GM23338 (cell line): ENCODE results near the gene CLDN20. TPM values are rescaled to one million over a fixed set of nuclear protein-coding genes. Genes with fewer than 3 reads are reported as not detected.

Experiments used
- ATAC-seq: fragments of 200-7000 bp; cut with Tn5 transposase; 3 replicates; pipeline ENCODE4 v1.9.1; 2020
- DNase-seq: peaks from one replicate; pipeline ENCODE4 v3.0.0-alpha.2; 2015; ENCODE audit warnings: low spot score
- H2AFZ ChIP-seq: fragments of 200-600 bp; sonication (generic); 2 replicates; pipeline ENCODE4 v1.8.0; 2016; ENCODE audit warnings: antibody characterized with exemption, mild to moderate bottlenecking, moderate library complexity
- H3F3A ChIP-seq: fragments of 200-600 bp; sonication (generic); replicated peaks from 2 replicates; pipeline ENCODE4 v1.8.0; 2017; ENCODE audit warnings: antibody characterized with exemption, mixed run types, low read depth
- H3K27ac ChIP-seq: fragments of 200-600 bp; sonication (generic); 2 replicates; pipeline ENCODE4 v1.6.1; 2016; ENCODE audit warnings: low read depth
- H3K27me3 ChIP-seq: fragments of 200-600 bp; sonication (generic); 2 replicates; pipeline ENCODE4 v1.8.0; 2016; ENCODE audit warnings: mild to moderate bottlenecking, mixed run types, moderate library complexity; ENCODE audit not compliant: insufficient read depth
- H3K36me3 ChIP-seq: fragments of 200-600 bp; sonication (generic); 2 replicates; pipeline ENCODE4 v1.8.0; 2016; ENCODE audit warnings: mild to moderate bottlenecking; ENCODE audit not compliant: insufficient read depth
- H3K4me1 ChIP-seq: fragments of 200-600 bp; sonication (generic); 2 replicates; pipeline ENCODE4 v1.8.0; 2016; ENCODE audit warnings: mild to moderate bottlenecking, moderate library complexity; ENCODE audit not compliant: insufficient read depth
- H3K4me2 ChIP-seq: fragments of 200-600 bp; sonication (generic); 2 replicates; pipeline ENCODE4 v1.7.1; 2017; ENCODE audit warnings: mixed run types
- H3K4me3 ChIP-seq: fragments of 200-600 bp; sonication (generic); 2 replicates; pipeline ENCODE4 v1.6.1; 2016; ENCODE audit warnings: mixed run types
- H3K79me2 ChIP-seq: fragments of 200-600 bp; sonication (generic); replicated peaks from 2 replicates; pipeline ENCODE4 v1.8.0; 2017; ENCODE audit warnings: mild to moderate bottlenecking; ENCODE audit not compliant: insufficient read depth
- H3K9me2 ChIP-seq: fragments of 200-600 bp; sonication (generic); 2 replicates; pipeline ENCODE4 v1.8.0; 2017; ENCODE audit not compliant: insufficient read depth
- H4K20me1 ChIP-seq: fragments of 200-600 bp; sonication (generic); replicated peaks from 2 replicates; pipeline ENCODE4 v1.8.0; 2017; ENCODE audit warnings: mild to moderate bottlenecking; ENCODE audit not compliant: insufficient read depth
- H3K27ac Mint-ChIP-seq: 2 replicates; pipeline ENCODE4 v1.8.0; 2020; ENCODE audit warnings: inconsistent platforms, mild to moderate bottlenecking, moderate library complexity, mixed read lengths
- H3K27me3 Mint-ChIP-seq: 3 replicates; pipeline ENCODE4 v1.8.0; 2022; ENCODE audit warnings: low read depth, mild to moderate bottlenecking, moderate library complexity, mixed read lengths, inconsistent platforms; ENCODE audit not compliant: insufficient read depth, poor library complexity
- H3K36me3 Mint-ChIP-seq: 3 replicates; pipeline ENCODE4 v1.8.0; 2021; ENCODE audit warnings: low read depth, mild to moderate bottlenecking, inconsistent platforms, moderate library complexity, mixed read lengths
- H3K4me1 Mint-ChIP-seq: 3 replicates; pipeline ENCODE4 v1.8.0; 2020; ENCODE audit warnings: mild to moderate bottlenecking, inconsistent platforms, mixed read lengths
- H3K4me3 Mint-ChIP-seq: 3 replicates; pipeline ENCODE4 v1.8.0; 2021; ENCODE audit warnings: moderate library complexity, mild to moderate bottlenecking, inconsistent platforms, mixed read lengths
- H3K9me3 Mint-ChIP-seq: 3 replicates; pipeline ENCODE4 v1.8.0; 2020; ENCODE audit warnings: moderate library complexity, mild to moderate bottlenecking, inconsistent platforms, mixed read lengths
- CREB1 ChIP-seq: fragments of 250-450 bp; sonication (Bioruptor Pico); IDR thresholded peaks from 2 replicates; pipeline ENCODE4 v1.5.0; 2020; ENCODE audit warnings: low read depth, mild to moderate bottlenecking, moderate library complexity
- NANOG ChIP-seq: IDR thresholded peaks from 2 replicates; pipeline ENCODE4 v1.6.1; 2016; ENCODE audit warnings: antibody characterized with exemption, borderline replicate concordance
- STAT1 ChIP-seq: IDR thresholded peaks from one replicate; pipeline ENCODE4 v1.6.1; 2016; ENCODE audit warnings: antibody characterized with exemption; ENCODE audit not compliant: unreplicated experiment
- ZNF331 ChIP-seq: fragments of 250-450 bp; sonication (Bioruptor Pico); IDR thresholded peaks from 2 replicates; pipeline ENCODE4 v1.5.0; 2020; ENCODE audit warnings: low read depth, mild to moderate bottlenecking, moderate library complexity
- ZNF462 ChIP-seq: fragments of 250-450 bp; sonication (Bioruptor Pico); IDR thresholded peaks from 2 replicates; pipeline ENCODE4 v1.5.0; 2020; ENCODE audit warnings: mild to moderate bottlenecking, moderate library complexity
- polyA plus RNA-seq: library from polyadenylated mRNA; unstranded; fragments of >200 nt; fragmentation: Nextera tagmentation; extraction: Ambion mirVana; gene quantifications from 2 replicates; pipeline ENCODE4 v1.2.1, GENCODE V29; 2016
- total RNA-seq: library from RNA; depleted of rRNA; stranded (reverse); fragments of >200 nt; shearing (Covaris generic); gene quantifications from 2 replicates; pipeline ENCODE4 v1.2.3, GENCODE V29; 2014
- TF ChIP-seq, protein P1 (sequence below), 2 experiments: fragments of 200-600 bp in 1 of 2; sonication (generic) in 1 of 2; conservative IDR thresholded peaks; 2 replicates each; pipeline versions ENCODE4 v1.5.1 to v1.6.1; 2016 to 2017; ENCODE audit warnings: antibody characterized with exemption in 2 of 2, low read depth in 2 of 2, mild to moderate bottlenecking in 2 of 2, moderate library complexity in 1 of 2

Gene CLDN20
- total and polyA plus RNA-seq, 2 experiments from 2014 or later: 0.23 TPM; not detected in 1

DNA sequence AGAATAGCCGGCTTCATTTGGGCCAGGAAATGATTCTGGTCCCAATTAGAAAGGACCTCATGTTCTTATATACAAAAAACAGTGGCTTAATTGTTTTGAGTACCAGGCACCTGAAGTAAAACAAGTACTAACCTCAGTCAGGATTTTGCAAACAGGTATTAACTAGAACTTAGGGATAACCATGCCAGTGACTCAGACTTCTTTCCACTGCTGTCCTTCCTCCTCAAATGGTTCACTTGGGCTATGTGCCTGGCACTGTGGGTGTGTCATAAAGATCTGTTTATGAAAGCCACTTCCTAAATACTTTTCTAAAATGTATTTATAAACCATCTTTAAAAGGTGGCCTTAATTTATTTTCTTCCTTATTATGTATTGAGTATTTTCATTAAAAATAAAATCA is 10.7 kb downstream of the CLDN20 start:
- TF ChIP-seq, protein P1, sequence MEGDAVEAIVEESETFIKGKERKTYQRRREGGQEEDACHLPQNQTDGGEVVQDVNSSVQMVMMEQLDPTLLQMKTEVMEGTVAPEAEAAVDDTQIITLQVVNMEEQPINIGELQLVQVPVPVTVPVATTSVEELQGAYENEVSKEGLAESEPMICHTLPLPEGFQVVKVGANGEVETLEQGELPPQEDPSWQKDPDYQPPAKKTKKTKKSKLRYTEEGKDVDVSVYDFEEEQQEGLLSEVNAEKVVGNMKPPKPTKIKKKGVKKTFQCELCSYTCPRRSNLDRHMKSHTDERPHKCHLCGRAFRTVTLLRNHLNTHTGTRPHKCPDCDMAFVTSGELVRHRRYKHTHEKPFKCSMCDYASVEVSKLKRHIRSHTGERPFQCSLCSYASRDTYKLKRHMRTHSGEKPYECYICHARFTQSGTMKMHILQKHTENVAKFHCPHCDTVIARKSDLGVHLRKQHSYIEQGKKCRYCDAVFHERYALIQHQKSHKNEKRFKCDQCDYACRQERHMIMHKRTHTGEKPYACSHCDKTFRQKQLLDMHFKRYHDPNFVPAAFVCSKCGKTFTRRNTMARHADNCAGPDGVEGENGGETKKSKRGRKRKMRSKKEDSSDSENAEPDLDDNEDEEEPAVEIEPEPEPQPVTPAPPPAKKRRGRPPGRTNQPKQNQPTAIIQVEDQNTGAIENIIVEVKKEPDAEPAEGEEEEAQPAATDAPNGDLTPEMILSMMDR (conservative IDR thresholded peaks at IDR 0.05; ENCODE audit: low read depth in 2 of 2): no peak
- TF ChIP-seq ZNF331 (CRISPR knock-in tag) (no peak), CREB1 (no peak), NANOG (no peak), STAT1 (no peak), ZNF462 (CRISPR knock-in tag) (no peak)
- no peak overlapping the region for H3K4me3 Mint-ChIP-seq
- ATAC-seq (no peak), DNase-seq (no peak)
- Histone ChIP-seq H4K20me1 (no peaks in the 10 kb centered on the region), H3K4me2 (no peak overlapping the region), H3K36me3 (no peaks in the 10 kb centered on the region; the same call in 1 of the 2 replicates), H2AFZ (no peak overlapping the region), H3K4me1 (peaks cover 22% of the 10 kb centered on the region), H3K4me3 (no peak overlapping the region), H3K9me2 (no peaks in the 10 kb centered on the region), H3K27ac (peak overlapping the region; percentile 78), H3F3A (no peaks in the 10 kb centered on the region), H3K79me2 (0 out of 2 replicates have a peak, but pooled peaks cover 5% of the 10 kb centered on the region), H3K27me3 (no peaks in the 10 kb centered on the region)
- no peaks in the 10 kb centered on the region for H3K27me3 Mint-ChIP-seq
- H3K4me1 Mint-ChIP-seq: peaks cover 14% of the 10 kb centered on the region
- H3K27ac Mint-ChIP-seq: no peak overlapping the region
- H3K36me3 Mint-ChIP-seq: peaks cover 18% of the 10 kb centered on the region
- no peaks in the 10 kb centered on the region for H3K9me3 Mint-ChIP-seq
